Measurements from ENCODE around the gene SLC13A4.

Gene SLC13A4

DNA sequence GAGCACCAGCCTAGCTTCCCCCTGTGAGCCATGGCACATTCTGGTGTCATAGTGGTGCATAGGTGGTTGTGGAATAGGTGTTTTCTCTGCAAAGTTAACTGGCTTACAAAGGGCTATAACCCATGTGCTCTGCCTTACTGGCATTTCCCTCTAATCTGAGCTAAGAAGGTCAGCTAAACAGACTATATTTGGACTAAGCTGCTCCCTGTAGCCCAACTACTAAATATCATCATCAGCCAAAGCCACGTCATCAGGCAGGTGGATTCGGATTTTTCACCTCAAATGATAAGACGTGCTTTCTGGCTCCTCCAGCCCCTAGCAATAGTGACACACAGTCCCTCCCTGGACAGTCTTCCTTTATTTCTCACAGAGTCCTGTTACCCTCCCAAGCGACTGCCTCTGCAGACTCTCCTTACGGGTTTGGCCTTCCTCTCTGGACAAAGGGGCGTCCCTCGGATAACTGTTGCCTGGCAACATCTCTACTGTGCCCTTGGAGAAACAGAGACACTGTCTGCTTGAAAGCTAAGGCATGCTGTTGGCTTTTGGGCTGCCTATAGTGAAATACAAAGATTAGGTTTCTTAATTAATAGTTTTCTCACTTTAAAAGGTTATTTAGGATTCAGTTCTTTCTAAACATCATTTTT is 9.1 kb downstream of the SLC13A4 start:
- H3K9me3 ChIP-seq = no peaks in the 10 kb centered on the region
- H3K27me3 ChIP-seq = no peaks in the 10 kb centered on the region
- no peaks in the 10 kb centered on the region; the same call in 1 of the 2 replicates for H3K4me1 ChIP-seq
- TF ChIP-seq, protein P1, sequence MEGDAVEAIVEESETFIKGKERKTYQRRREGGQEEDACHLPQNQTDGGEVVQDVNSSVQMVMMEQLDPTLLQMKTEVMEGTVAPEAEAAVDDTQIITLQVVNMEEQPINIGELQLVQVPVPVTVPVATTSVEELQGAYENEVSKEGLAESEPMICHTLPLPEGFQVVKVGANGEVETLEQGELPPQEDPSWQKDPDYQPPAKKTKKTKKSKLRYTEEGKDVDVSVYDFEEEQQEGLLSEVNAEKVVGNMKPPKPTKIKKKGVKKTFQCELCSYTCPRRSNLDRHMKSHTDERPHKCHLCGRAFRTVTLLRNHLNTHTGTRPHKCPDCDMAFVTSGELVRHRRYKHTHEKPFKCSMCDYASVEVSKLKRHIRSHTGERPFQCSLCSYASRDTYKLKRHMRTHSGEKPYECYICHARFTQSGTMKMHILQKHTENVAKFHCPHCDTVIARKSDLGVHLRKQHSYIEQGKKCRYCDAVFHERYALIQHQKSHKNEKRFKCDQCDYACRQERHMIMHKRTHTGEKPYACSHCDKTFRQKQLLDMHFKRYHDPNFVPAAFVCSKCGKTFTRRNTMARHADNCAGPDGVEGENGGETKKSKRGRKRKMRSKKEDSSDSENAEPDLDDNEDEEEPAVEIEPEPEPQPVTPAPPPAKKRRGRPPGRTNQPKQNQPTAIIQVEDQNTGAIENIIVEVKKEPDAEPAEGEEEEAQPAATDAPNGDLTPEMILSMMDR (IDR thresholded peaks at IDR 0.05; ENCODE audit: low read depth, low read length) = no peak
- DNase-seq = no peak
- H3K36me3 ChIP-seq = no peaks in the 10 kb centered on the region
- no peak overlapping the region for H3K4me3 ChIP-seq (ENCODE audit: low read depth, low read length)

DNA sequence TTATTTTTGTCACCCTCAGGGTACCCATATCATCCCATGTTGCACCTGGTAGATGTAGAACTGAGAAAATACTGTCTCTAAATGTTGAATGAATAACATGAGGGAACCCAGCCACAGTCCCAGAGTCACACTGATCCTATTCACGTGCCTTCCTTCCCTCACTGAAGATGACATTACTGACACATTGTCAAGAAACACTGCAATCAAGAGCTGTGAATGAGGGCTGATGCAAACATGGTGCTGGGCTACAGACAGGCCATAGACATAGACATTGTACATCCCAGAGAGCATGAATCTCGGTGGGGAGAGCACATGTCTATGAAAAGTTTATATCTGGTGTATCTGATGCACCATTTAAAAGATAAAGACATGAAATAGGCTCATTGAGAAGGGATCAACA is 9.8 kb downstream of the SLC13A4 start:
- TF ChIP-seq, protein P1 (IDR thresholded peaks at IDR 0.05; ENCODE audit: low read depth, low read length) = no peak
- no peak for DNase-seq
- no peaks in the 10 kb centered on the region for H3K36me3 ChIP-seq
- no peaks in the 10 kb centered on the region for H3K9me3 ChIP-seq
- no peaks in the 10 kb centered on the region for H3K27me3 ChIP-seq
- no peak overlapping the region for H3K4me3 ChIP-seq (ENCODE audit: low read depth, low read length)
- H3K4me1 ChIP-seq = no peaks in the 10 kb centered on the region; the same call in none of the 2 replicates

DNA sequence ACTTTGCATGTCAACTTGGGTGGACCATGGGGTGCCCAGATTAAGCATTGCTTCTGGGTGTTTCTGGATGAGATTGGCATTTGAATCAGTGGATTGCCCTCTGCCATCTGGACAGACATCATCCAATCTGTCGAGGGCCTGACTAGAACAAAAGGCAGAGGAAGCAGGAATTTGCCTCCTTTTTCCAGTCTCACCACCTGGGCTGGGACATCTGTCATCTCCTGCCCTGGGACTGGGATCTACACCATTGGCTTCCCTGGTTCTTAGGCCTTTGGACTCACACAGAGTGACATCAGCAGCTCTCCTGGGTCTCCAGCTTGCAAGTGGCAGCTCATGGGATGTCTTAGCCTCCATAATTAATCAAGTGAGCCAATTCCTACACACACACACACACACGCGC is 10.3 kb downstream of the SLC13A4 start:
- Histone ChIP-seq H3K27me3 (no peaks in the 10 kb centered on the region), H3K4me3 (ENCODE audit: low read depth, low read length) (no peak overlapping the region), H3K4me1 (no peaks in the 10 kb centered on the region; the same call in none of the 2 replicates), H3K9me3 (no peaks in the 10 kb centered on the region), H3K36me3 (no peaks in the 10 kb centered on the region)
- TF ChIP-seq, protein P1 (IDR thresholded peaks at IDR 0.05; ENCODE audit: low read depth, low read length) = no peak
- DNase-seq = no peak

DNA sequence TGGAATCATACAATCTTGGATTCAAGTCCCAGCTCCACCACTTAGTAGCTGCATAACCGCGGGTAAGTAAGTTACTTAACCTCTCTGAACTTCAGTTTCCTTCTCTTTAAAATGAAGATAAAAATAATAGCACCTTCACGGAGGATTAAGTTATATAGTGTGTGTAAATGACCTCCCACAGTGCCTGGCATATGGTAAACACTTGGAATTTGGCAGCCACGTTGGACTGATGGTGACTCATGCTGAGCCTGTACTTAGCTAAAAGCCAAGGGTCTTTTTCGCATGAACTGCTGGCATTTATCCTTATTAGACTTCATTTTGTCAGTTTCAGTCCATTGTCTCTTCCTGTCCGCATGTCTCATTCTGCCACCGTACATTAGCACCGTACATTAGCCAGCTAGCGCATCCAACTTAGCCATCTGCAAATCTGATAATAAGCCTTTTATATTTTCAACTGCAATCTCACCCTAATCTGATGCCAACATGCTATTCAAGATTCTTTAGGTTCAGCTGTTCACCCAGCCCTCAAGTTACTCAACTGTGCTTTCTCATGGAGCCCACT is 11.2 kb downstream of the SLC13A4 start:
- no peaks in the 10 kb centered on the region for H3K27me3 ChIP-seq
- no peak overlapping the region for H3K4me3 ChIP-seq (ENCODE audit: low read depth, low read length)
- H3K36me3 ChIP-seq = no peaks in the 10 kb centered on the region
- DNase-seq = no peak
- H3K9me3 ChIP-seq = no peaks in the 10 kb centered on the region
- TF ChIP-seq, protein P1 (IDR thresholded peaks at IDR 0.05; ENCODE audit: low read depth, low read length) = no peak
- no peaks in the 10 kb centered on the region; the same call in none of the 2 replicates for H3K4me1 ChIP-seq

DNA sequence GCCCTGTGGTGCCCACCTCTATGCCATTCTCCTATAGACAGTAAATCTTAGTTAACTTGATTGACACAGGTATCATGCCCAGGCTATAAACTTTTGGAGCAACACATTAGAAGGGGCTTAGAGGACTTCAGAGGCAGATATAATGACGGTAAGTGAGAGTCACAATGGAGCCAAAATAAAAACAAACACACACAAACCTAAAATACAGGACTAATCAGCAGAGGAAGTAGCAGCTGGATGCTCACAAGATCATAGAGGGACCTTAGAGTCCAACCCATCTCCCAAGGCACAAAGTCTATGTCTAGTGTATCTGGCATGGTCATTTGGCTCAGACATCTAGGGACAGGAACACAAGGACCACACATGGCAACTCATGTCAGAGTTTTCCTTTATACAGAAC is 12.3 kb downstream of the SLC13A4 start:
- no peaks in the 10 kb centered on the region for H3K36me3 ChIP-seq
- H3K27me3 ChIP-seq = no peaks in the 10 kb centered on the region
- no peaks in the 10 kb centered on the region for H3K9me3 ChIP-seq
- DNase-seq = no peak
- TF ChIP-seq, protein P1 (IDR thresholded peaks at IDR 0.05; ENCODE audit: low read depth, low read length) = no peak
- no peaks in the 10 kb centered on the region; the same call in none of the 2 replicates for H3K4me1 ChIP-seq
- no peak overlapping the region for H3K4me3 ChIP-seq (ENCODE audit: low read depth, low read length)

DNA sequence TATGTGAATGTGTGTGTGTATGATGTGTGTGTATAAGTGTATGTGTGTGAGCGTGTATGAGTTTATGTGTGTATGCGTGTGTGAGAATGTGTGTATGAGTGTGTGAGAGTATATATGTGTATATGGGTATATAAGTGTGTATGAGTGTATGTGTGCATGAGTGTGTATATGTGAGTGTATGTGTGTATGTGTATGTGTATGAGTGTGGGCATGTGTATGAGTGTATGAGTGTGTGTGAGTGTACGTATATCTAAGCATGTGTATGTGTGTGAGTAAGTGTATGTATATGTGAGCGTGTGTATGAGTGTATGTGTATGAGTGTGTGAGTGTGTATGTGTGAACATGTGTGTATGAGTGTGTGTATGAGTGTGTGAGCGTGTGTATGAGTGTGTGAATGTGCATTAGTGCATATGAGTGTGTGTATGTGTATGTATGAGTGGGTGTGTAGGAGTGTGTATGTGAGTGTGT is 12.9 kb downstream of the SLC13A4 start:
- H3K36me3 ChIP-seq = no peaks in the 10 kb centered on the region
- TF ChIP-seq, protein P1 (IDR thresholded peaks at IDR 0.05; ENCODE audit: low read depth, low read length) = no peak
- DNase-seq = no peak
- no peak overlapping the region for H3K4me3 ChIP-seq (ENCODE audit: low read depth, low read length)
- H3K4me1 ChIP-seq = no peaks in the 10 kb centered on the region; the same call in none of the 2 replicates
- no peaks in the 10 kb centered on the region for H3K27me3 ChIP-seq
- no peaks in the 10 kb centered on the region for H3K9me3 ChIP-seq
